Colonic mucosa (tissue), 4 donors: ENCODE data around the gene FST. TPM values are rescaled to one million over a fixed set of nuclear protein-coding genes. Genes with fewer than 3 reads are reported as not detected.

Experiments
- DNase-seq: peaks from one replicate; pipeline ENCODE4 v3.0.0-alpha.2; 2020
- H3K27ac ChIP-seq: fragments of 200-600 bp; one replicate; pipeline ENCODE4 v1.8.0; 2021
- H3K27me3 ChIP-seq: fragments of 200-600 bp; one replicate; pipeline ENCODE4 v1.8.0; 2021
- H3K36me3 ChIP-seq: fragments of 200-600 bp; one replicate; pipeline ENCODE4 v1.8.0; 2021
- H3K4me1 ChIP-seq: fragments of 200-600 bp; one replicate; pipeline ENCODE4 v1.8.0; 2021; ENCODE audit warnings: mild to moderate bottlenecking
- H3K4me3 ChIP-seq: fragments of 200-600 bp; one replicate; pipeline ENCODE4 v1.8.0; 2021
- H3K9ac ChIP-seq, 2 donors: one replicate each; pipeline ENCODE4 v1.7.0; 2013; ENCODE audit warnings: control low read depth in 2 of 2, low read depth in 2 of 2, low read length in 2 of 2
- H3K9me3 ChIP-seq: fragments of 200-600 bp; one replicate; pipeline ENCODE4 v1.8.0; 2021
- CTCF ChIP-seq: fragments of 200-600 bp; IDR thresholded peaks from one replicate; pipeline ENCODE4 v1.8.0; 2022; ENCODE audit warnings: antibody characterized with exemption, mild to moderate bottlenecking
- intact Hi-C: fragments of 100-400 bp; cut with DNase I; formaldehyde crosslinking; loops from one replicate; pipeline ENCODE4 v1.14.1; 2022
- total RNA-seq, 2 donors: library from RNA; stranded (reverse); fragmentation: NEBNext Ultra II Directional in 1 of 2; extraction: Animal tissue kit (Norgen Biotek cat#: 25700) in 1 of 2; gene quantifications; one replicate each; pipeline ENCODE4 v1.2.1, GENCODE V29; 2021
- donor health status: healthy.
- donor health status: DM: no; HTN: no; CAD: no.
- donor health status: DM: no; HTN: no; CAD: no.

The FST gene
- total RNA-seq, 2 donors from 2014 or later = 0.91 to 3.2 TPM

- no peak for DNase-seq
- Histone ChIP-seq H3K9ac (no peak overlapping the region), H3K27ac (no peak overlapping the region), H3K4me3 (no peak overlapping the region), H3K4me1 (no peaks in the 10 kb centered on the region), H3K36me3 (no peaks in the 10 kb centered on the region), H3K27me3 (no peaks in the 10 kb centered on the region), H3K9me3 (no peaks in the 10 kb centered on the region)
- TF ChIP-seq CTCF = no peak
- intact Hi-C loops = no loop called here
Observed at GRCh38 chr5:53507013-53507412, 26.6 kb downstream of the FST start.

GRCh38 chr5:53508125-53508524 is 27.7 kb downstream of the FST start:
- DNase-seq = no peak
- Histone ChIP-seq H3K4me3 (no peak overlapping the region), H3K27ac (no peak overlapping the region), H3K9me3 (no peaks in the 10 kb centered on the region), H3K27me3 (no peaks in the 10 kb centered on the region), H3K36me3 (no peaks in the 10 kb centered on the region), H3K9ac (no peak overlapping the region), H3K4me1 (no peaks in the 10 kb centered on the region)
- TF ChIP-seq CTCF = no peak
- intact Hi-C loops = no loop called here

GRCh38 chr5:53512539-53512938 is 32.1 kb downstream of the FST start:
- H3K36me3 ChIP-seq = no peaks in the 10 kb centered on the region
- no peak overlapping the region for H3K4me3 ChIP-seq
- H3K27ac ChIP-seq = no peak overlapping the region
- no peaks in the 10 kb centered on the region for H3K4me1 ChIP-seq
- no peak for TF ChIP-seq CTCF
- no peak for DNase-seq
- H3K27me3 ChIP-seq = no peaks in the 10 kb centered on the region
- H3K9ac ChIP-seq = no peak overlapping the region
- intact Hi-C loops = no loop called here
- no peaks in the 10 kb centered on the region for H3K9me3 ChIP-seq

- no peaks in the 10 kb centered on the region for H3K27me3 ChIP-seq
- H3K9ac ChIP-seq = no peak overlapping the region
- no peaks in the 10 kb centered on the region for H3K4me1 ChIP-seq
- TF ChIP-seq CTCF = no peak
- no peaks in the 10 kb centered on the region for H3K9me3 ChIP-seq
- intact Hi-C loops = no loop called here
- H3K27ac ChIP-seq = no peak overlapping the region
- DNase-seq = no peak
- H3K4me3 ChIP-seq = no peak overlapping the region
- H3K36me3 ChIP-seq = no peaks in the 10 kb centered on the region
Observed at GRCh38 chr5:53515988-53516387, 35.6 kb downstream of the FST start.

- no peak for TF ChIP-seq CTCF
- H3K4me3 ChIP-seq = no peak overlapping the region
- H3K27ac ChIP-seq = no peak overlapping the region
- H3K27me3 ChIP-seq = no peaks in the 10 kb centered on the region
- H3K36me3 ChIP-seq = no peaks in the 10 kb centered on the region
- no peaks in the 10 kb centered on the region for H3K4me1 ChIP-seq
- H3K9me3 ChIP-seq = no peaks in the 10 kb centered on the region
- no peak overlapping the region for H3K9ac ChIP-seq
- intact Hi-C loops = no loop called here
- no peak for DNase-seq
Observed at GRCh38 chr5:53520813-53521212, 40.4 kb downstream of the FST start.

Other genes with a start within 250 kb of the FST start
- 100 to 1,000 TPM in 1 of 2 donors, 10 to 100 TPM in 1; 87.5 to 119 TPM for gene NDUFS4, start 80.0 kb downstream of the FST start, total RNA-seq